Measurements from ENCODE around the gene LRRN1.

- TF ChIP-seq CTCF (conservative IDR thresholded peaks at IDR 0.05) = no peak
- TF ChIP-seq ZFX (IDR thresholded peaks at IDR 0.05) = no peak
These were observed 16.8 kb upstream of the LRRN1 start for GRCh38 chr3:3782457-3782856.
